ENCODE data around the gene VPS25.
"Not testable (repeated sequence)": the region's sequence is repeated elsewhere in the genome, so short reads cannot be mapped to it uniquely, and the experiment has no call there.

VPS25 gene

DNA sequence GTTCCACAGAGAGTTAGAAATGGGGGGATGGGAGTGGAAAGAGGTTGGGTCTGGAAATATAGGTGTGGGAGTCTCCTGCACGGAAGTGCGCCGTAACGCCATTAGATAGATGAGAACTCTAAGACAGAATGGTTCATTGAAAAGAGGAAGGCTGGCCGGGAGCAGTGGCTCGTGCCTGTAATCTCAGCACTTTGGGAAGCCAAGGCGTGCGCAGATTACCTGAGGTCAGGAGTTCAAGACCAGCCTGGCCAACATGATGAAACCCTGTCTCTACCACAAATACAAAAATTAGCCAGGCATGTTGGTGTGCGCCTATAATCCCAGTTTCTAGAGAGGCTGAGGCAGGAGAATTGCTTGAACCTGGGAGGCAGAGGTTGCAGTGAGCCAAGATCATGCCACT, 5.2 kb upstream of the VPS25 start:
- not testable (repeated sequence) for DNase-seq (ENCODE audit: low spot score)

DNA sequence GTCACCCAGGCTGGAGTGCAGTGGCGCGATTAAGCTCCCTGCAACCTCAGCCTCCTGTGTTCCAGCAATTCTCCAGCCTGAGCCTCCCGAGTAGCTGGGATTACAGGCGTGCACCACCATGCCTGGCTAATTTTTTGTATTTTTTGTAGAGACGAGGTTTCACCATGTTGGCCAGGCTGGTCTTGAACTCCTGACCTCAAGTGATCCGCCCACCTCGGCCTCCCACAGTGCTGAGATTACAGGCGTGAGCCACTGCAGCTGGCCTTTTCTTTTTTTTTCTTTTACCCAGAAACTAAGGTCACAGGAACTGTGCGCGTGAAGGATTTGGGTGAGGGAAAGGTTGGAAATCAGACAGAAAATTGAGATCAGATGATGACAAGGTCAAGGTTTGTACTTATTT, 3.3 kb upstream of the VPS25 start:
- DNase-seq (ENCODE audit: low spot score), result not testable (repeated sequence)

DNA sequence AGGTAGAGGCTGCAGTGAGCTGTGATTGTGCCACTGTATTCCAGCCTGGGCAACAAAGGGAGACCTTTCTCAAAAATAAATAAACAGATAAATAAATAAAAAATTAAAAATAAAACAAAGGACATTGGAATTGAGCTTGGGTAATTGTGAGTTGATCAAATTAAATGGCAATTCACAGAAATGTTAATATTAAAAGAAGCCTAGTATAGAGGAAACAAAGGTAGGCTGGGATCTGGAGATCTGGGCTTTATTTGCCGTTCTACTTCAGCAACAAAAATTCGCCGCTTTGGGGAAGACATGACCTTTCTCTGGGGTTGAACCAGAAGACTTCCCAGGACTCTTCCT, 332 bp upstream of the VPS25 start:
- no peak for DNase-seq (ENCODE audit: low spot score)

DNA sequence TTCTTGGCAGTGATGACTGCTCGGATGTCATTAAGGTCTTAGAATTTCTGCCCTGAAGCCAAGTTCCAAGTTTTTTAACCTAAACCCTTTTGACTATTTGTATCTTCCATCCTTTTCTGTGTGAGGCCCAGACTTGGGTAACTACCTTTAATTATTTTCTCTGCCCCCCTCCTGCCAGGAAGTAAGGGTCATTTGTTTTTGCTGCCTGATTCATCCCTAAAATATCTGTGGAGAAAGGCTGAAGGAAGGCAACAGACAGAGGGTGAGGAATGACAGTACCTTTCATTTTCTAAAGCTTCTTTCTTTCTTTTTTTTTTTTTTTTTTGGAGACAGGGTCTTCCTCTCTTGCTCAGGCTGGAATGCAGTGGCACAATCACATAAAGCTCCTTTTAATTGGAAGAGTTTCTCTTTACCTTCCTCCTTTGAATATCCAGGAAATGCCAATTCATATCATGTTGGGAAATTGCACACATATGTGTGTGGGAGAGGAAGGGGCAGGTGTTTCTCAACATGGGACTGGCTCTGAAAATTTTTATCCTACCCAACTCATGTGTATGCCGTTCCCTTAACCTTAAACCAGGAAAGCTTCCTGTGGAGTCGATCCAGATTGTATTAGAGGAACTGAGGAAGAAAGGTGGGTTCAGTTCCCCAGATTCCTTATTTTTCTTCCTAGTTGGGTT, 957 bp downstream of the VPS25 start:
- no peak for DNase-seq (ENCODE audit: low spot score)

DNA sequence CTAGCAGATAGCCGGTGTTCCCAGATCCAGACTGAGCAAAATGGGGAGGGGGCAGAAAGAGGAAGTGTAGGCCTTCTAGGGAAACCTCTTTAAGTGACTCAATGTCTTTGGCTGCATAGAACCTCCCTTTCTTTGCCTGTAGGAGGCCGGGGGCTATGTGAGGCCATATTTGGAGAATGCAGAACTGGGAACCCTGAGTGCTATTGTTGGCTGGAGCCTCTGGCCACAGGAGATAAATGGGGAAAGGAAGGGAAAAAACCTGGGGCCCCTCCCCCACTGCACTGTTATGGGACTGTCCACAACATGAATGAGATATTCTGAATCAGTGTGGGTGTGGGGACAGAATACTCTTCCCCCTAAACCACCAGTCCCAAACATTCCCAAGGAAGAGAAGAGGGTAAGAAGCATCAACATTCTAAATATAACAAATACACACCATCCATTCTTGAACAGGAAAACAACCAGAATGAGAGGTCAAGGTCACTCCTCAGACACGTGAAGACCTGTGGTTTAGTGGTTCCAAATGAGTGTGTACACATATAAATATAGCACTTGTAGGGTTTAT, 2.4 kb downstream of the VPS25 start:
- DNase-seq (ENCODE audit: low spot score), result no peak

DNA sequence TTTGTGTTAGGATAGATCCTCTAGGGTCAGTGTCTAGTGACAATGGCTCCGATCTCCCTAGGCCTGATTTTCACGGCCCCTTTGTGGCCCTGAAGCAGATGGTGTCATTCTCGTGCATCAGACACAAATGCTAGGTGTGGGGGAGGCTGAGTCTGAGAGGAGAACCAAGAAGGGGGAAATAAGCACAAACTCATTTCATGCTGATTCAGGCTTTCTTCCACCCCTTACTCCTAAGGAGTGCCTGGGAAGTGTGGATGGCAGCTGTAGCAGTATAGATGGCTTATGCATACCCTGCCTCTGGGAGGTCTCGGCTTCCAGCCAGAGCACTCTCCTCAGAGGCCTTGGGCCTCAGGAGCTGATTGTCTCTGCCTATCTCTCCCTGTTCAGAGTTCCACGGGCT, 5.3 kb downstream of the VPS25 start:
- no peak for DNase-seq (ENCODE audit: low spot score)

DNA sequence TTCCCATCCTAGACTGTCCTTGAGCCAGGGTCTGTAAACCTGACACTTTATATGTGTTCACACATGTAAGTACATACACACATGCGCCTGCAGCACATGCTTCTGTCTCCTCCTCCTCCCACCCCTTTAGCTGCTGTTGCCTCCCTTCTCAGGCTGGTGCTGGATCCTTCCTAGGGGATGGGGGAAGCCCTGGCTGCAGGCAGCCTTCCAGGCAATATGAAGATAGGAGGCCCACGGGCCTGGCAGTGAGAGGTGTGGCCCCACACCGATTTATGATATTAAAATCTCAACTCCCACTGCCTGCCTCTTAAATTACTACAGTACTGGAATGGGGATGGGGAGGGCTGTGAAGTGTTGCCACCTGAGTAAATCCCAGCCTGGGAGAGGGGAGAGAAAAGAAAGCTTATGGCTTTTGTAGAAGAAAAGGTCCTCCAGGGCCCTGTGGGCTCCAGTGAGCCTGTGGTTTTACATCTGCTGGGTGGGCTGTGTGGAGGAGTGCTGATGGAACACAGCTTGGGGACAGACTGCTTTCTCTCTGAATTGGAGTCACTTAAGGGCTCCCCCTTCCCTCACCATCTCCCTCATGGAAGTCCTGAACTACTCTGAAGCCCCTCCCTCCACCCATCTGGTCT, 6.2 kb downstream of the VPS25 start:
- DNase-seq (ENCODE audit: low spot score), result no peak

DNA sequence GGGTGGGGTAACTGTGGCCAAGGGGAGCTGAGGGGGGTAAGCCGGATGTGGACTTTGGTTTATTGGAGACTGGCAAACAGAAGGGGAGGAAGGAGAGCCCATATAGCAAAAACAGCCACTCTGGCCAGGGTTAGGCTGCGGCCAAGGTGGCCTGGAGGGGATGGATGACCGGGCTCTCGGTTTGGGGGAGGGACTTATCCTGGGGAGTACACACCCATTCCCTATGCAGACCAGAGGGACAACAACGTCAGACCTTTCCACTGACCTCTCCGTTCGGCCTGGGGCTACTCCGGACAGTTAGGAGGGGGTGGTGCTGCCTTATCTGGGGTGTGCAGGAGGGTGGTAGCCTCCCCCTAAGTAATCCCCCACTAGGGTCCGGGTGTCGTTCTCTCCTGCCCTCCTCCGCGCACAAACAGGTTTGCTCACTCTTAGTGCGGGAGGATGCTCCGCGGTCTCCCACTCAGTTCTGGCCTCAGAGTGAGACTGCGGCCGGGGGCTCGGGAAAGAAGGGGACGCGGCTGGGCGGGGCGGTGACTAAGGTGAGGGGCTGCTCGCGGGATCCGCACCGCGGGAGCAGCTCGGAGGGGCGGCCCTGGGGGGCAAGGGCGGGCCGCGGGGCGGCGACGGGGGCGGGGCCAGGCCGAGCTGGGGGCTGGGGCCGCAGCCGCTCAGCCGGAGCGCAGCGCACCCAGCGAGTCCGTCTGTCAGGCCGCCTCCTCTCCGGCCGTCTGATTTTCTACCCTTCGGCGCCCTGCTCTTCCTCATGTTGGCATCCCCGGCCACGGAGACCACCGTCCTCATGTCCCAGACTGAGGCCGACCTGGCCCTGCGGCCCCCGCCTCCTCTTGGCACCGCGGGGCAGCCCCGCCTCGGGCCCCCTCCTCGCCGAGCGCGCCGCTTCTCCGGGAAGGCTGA, 6.9 kb downstream of the VPS25 start, which contains the start of gene WNK4:
TSS of gene WNK4 (plus strand) at position 675 of the 915 bp plus-strand sequence. CDS start at position 764, 89 bp downstream.
- DNase-seq (ENCODE audit: low spot score), result no peak

DNA sequence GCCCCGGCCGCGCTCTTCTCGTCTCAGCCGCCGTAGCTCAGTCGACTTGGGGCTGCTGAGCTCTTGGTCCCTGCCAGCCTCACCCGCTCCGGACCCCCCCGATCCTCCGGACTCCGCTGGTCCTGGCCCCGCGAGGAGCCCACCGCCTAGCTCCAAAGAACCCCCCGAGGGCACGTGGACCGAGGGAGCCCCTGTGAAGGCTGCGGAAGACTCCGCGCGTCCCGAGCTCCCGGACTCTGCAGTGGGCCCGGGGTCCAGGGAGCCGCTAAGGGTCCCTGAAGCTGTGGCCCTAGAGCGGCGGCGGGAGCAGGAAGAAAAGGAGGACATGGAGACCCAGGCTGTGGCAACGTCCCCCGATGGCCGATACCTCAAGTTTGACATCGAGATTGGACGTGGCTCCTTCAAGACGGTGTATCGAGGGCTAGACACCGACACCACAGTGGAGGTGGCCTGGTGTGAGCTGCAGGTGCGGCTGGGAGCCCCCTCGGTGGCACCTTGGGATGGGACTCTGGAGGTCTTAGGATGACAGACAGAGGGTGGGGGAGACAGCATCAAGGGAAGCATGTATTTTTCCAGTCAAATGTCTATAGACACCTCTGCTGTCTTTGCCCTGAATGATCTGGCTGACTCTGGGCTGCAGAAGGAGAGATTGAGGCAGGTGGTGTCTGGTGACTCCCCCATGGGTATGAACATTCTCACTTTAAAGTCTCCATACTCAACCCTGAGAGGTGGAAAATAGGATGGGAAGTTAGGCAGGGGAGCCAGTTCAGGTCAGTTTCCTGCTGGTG, 7.8 kb downstream of the VPS25 start:
- DNase-seq (ENCODE audit: low spot score), result no peak

DNA sequence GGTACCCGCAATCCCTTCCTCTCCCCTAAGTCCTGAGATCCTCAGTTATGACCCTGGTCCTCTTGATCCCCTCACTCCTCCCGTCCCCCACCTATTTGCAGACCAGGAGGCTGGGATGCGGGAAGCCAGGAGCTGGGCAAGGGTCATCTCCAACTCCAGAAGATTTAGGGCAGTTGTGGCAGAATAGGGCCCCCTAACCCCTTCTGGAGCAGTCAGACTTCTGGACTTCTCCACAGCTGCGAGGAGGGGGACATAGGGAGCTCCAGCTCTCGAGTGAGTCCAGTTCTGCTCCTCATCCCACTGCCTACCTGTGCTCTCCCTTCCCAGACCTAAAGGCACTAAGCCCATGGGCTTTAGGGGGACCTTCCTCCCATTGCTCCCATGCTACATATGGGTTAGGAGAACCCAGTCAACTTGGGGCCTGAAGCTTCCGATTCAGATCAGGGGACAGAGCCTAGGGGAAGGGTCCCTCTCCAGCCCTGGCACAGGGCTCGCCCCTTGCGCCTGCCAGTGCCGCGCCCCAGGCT, 8.5 kb downstream of the VPS25 start:
- DNase-seq (ENCODE audit: low spot score), result no peak

DNA sequence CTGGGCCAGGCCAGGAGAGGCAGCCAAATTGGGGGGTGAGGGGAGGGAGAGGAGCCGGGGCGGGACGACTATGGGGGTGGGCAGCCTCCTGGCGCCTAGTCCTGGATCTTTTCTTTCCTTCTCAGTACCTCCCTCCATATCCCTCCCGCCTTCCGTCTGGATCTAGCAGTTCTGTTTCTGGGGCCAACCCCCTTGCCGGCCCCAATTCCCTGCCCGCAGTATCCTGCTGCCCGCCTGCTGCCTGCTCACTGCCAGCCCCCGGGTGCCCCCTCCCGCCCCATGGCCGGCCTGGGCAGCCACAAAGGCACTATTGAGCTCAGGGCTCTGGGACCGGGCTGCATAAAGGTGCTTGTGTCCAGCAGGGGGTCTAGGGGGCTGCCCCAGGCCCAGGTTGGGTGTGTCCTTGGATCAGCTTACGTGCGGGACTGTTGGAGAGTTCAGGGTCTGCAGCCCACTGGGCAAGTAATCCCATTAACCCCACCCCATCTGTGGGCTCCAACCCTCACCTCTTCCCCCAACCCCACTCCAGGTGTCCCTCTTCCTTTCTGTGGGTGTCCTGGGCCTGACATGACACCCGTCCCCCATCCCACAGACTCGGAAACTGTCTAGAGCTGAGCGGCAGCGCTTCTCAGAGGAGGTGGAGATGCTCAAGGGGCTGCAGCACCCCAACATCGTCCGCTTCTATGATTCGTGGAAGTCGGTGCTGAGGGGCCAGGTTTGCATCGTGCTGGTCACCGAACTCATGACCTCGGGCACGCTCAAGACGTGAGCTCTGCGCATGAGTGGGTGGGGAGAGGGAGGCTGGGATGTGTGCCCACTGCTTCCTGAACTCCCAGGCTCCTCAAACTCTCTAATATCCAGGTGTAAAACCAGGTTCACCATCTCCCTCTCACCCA, 9.2 kb downstream of the VPS25 start:
- DNase-seq (ENCODE audit: low spot score), result no peak

DNA sequence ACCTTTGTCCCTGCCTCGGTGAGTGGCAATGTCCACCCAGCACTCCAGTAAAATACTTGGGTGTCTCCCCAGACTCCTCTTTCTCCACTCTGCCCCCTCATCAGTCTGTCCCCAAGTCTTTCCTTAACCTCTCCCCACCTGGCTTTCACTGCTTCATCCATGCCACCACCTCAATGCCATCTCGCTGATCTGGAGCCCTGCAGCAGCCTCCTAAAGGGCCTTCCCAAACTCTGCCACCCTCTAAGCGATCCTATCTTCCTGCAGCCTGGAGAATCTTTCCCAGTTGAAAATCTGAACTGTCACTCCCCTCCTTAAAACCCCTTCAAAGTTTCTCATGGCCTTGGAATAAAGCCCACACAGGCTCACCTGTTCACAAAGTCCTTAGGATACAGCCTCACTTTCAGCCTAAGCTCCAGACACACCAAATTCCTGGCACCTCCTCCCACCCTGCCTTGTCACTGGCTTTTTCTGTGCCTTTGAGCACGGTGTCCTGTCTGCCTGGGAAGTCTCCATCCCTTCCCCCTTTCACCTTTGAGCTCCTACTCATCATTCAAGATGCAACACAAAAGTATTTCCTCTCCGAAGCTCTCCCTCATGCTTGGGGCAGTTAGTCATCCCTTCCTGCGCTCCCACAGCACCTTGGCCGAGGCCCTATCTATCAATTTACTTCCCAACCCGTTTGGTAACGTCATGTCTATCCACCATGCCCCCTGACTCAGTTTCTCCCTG, 10.0 kb downstream of the VPS25 start:
- DNase-seq (ENCODE audit: low spot score), result no peak

DNA sequence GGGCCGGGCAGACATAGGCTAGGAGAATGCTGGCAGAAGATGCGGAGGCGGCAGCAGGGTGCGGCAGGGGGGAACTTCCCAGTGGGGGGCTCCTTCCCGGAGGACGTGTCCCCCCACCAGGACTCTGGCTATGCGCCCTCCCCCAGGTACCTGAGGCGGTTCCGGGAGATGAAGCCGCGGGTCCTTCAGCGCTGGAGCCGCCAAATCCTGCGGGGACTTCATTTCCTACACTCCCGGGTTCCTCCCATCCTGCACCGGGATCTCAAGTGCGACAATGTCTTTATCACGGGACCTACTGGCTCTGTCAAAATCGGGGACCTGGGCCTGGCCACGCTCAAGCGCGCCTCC, 10.5 kb downstream of the VPS25 start:
- no peak for DNase-seq (ENCODE audit: low spot score)

DNA sequence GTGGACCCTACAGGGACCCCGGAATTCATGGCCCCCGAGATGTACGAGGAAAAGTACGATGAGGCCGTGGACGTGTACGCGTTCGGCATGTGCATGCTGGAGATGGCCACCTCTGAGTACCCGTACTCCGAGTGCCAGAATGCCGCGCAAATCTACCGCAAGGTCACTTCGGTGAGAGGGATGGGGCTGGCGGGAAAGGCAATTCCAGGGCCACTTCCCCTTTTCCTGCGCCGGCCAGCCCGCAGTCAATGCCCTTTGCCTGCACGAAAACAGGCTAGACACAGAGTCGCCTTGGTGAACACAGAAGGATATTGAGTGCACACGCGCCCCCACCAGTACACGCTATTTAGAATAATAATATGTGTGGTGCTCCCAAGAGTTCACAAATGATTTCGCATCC, 11.2 kb downstream of the VPS25 start:
- DNase-seq (ENCODE audit: low spot score), result no peak

DNA sequence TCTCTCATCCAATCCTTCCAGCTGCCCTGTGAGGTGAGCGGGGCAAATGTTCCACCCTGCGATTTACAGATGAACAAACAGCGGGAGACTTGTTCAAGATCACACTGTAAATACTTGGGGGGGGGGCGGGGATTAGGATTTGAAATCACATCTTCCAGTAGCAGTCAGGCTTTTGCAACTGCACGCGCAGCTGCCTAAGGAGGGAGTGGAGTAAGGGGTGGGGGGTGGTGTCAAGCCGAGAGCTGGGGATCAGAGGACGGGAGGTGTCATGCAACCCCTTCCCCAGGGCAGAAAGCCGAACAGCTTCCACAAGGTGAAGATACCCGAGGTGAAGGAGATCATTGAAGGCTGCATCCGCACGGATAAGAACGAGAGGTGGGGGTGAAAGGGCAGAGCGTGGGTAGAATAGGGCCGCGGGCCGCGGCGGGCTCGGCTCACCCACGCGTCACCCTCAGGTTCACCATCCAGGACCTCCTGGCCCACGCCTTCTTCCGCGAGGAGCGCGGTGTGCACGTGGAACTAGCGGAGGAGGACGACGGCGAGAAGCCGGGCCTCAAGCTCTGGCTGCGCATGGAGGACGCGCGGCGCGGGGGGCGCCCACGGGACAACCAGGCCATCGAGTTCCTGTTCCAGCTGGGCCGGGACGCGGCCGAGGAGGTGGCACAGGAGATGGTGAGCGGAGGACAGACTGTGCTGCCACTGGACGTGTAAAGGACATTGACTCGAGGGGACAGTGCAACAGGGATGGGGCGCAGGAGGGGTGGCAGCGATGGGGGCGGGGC, 11.8 kb downstream of the VPS25 start:
- no peak for DNase-seq (ENCODE audit: low spot score)

DNA sequence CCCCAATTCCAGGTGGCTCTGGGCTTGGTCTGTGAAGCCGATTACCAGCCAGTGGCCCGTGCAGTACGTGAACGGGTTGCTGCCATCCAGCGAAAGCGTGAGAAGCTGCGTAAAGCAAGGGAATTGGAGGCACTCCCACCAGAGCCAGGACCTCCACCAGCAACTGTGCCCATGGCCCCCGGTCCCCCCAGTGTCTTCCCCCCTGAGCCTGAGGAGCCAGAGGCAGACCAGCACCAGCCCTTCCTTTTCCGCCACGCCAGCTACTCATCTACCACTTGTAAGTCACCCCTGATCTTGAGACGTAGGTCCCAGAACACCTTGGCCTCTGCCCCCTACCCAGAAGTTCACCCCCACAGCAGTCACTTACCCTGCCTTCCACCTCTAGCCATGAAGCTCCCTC, 14.0 kb downstream of the VPS25 start:
- no peak for DNase-seq (ENCODE audit: low spot score)

DNA sequence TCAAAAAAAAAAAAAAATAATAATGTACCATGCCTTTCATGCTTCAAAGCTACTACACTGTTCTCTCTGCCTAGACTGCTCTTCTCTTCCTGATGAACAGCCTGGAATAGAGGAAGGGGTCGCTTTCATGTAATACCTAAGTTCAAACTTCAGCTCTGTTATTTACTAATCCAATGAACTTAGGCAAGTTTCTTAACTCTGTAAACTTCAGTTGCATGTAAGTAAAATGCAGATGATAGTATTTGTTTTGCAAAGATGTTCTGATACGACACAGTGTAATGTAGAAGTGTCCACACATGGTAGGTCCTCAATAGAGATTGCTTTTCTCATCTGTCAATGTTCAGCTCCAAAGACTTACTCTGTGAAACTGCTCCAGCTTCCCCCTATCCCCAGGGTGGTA, 18.7 kb downstream of the VPS25 start:
- DNase-seq (ENCODE audit: low spot score), result no peak

DNA sequence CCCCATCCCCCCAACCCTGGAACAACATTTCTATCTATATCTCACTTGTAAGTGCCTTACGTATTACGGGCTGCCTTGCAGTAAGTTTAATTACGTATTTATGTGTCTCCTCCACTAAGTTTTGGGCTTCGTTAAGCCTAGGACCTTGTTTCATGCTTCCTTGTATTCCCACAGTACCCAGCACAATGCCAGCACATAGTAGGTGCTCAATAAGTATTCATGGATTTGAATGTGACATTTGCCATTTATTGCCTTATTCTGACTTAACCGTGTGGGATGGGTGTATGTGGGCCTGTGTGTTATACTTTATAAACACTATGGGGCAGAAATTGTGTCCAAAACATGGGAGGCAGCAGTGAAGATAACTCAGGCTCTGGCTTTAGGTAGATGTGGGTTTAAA, 19.3 kb downstream of the VPS25 start:
- DNase-seq (ENCODE audit: low spot score), result no peak

DNA sequence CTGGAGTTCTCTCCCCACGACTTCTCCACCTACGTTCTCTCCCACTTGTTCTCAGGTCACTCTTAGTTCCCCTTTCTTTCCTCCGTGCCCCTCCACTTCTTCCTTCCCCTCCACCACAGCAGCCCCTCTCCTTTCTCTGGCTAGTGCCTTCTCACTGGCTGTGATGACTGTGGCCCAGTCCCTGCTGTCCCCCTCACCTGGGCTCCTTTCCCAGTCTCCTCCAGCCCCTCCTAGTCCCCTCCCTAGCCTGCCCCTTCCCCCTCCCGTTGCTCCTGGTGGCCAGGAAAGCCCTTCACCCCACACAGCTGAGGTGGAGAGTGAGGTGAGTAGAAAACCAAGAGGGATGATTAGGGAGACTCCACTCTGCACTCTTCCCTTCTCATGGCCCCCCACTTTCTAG, 21.8 kb downstream of the VPS25 start:
- DNase-seq (ENCODE audit: low spot score), result no peak
